Spleen (tissue), 11 donors: ENCODE measurements around the gene LACTBL1. TPM values are rescaled to one million over a fixed set of nuclear protein-coding genes. Genes with fewer than 3 reads are reported as not detected.

Experiments used
- DNase-seq: peaks from one replicate; pipeline ENCODE4 v3.0.0-alpha.2; 2020
- H3K27ac ChIP-seq, 8 donors: fragments of 200-600 bp; sonication (generic) in 7 of 8; 1 replicate in 4 of 8; 2 replicates in 4 of 8; pipeline versions ENCODE4 v1.5.0 to v1.8.0; 2016 to 2021; ENCODE audit warnings: inconsistent platforms in 4 of 8, mild to moderate bottlenecking in 4 of 8, moderate library complexity in 1 of 8
- H3K27me3 ChIP-seq, 7 donors: fragments of 200-600 bp; sonication (generic) in 6 of 7; replicated peaks in 1 of 7; 1 replicate in 4 of 7; 2 replicates in 3 of 7; pipeline versions ENCODE4 v1.5.0 to v1.8.0; 2016 to 2021; ENCODE audit warnings: inconsistent platforms in 3 of 7, mild to moderate bottlenecking in 1 of 7
- H3K36me3 ChIP-seq, 6 donors: fragments of 200-600 bp; sonication (generic) in 5 of 6; 1 replicate in 4 of 6; 2 replicates in 2 of 6; pipeline versions ENCODE4 v1.5.0 to v1.8.0; 2016 to 2021; ENCODE audit warnings: inconsistent platforms in 2 of 6
- H3K4me1 ChIP-seq, 6 donors: fragments of 200-600 bp; sonication (generic) in 5 of 6; 1 replicate in 3 of 6; 2 replicates in 3 of 6; pipeline versions ENCODE4 v1.5.0 to v1.8.0; 2016 to 2021; ENCODE audit warnings: inconsistent platforms in 3 of 6
- H3K4me3 ChIP-seq, 8 donors: fragments of 200-600 bp; sonication (generic) in 7 of 8; 1 replicate in 4 of 8; 2 replicates in 4 of 8; pipeline versions ENCODE4 v1.5.0 to v1.8.0; 2016 to 2021; ENCODE audit warnings: inconsistent platforms in 4 of 8, mild to moderate bottlenecking in 4 of 8, moderate library complexity in 2 of 8
- H3K9me3 ChIP-seq, 8 donors: fragments of 200-600 bp; sonication (generic) in 7 of 8; 1 replicate in 4 of 8; 2 replicates in 4 of 8; pipeline versions ENCODE4 v1.5.0 to v1.8.0; 2016 to 2021; ENCODE audit warnings: inconsistent platforms in 4 of 8
- POLR2A ChIP-seq, 3 donors: fragments of 450-650 bp; IDR thresholded peaks; one replicate each; pipeline ENCODE4 v1.5.1; 2017; ENCODE audit warnings: antibody characterized with exemption in 3 of 3, mild to moderate bottlenecking in 1 of 3
- POLR2AphosphoS5 ChIP-seq, 3 donors: sonication (generic); formaldehyde crosslinking; IDR thresholded peaks; one replicate each; pipeline ENCODE4 v1.5.1; 2017; ENCODE audit warnings: antibody characterized with exemption in 3 of 3
- WGBS, 5 donors: extraction: QIAGEN DNeasy Blood & Tissue Kit in 3 of 5; methylation state at CpG; one replicate each; pipeline versions ENCODE4 v1.1.5 to v1.1.7; 2013 to 2018; 5-methylcytosine and 5-hydroxymethylcytosine counted together
- intact Hi-C: fragments of 100-400 bp; cut with DNase I; formaldehyde crosslinking; loops from one replicate; pipeline ENCODE4 v1.15.0; 2023; ENCODE audit warnings: low total_unique reads
- polyA plus RNA-seq, 3 donors: library from polyadenylated mRNA; stranded (reverse); fragments of 200-250 nt; gene quantifications; one replicate each; pipeline ENCODE4 v1.2.1, GENCODE V29; 2013
- total RNA-seq, 7 donors: library from RNA; depleted of rRNA in 3 of 7; stranded (reverse); fragments of >200 nt in 3 of 7; fragmentation: NEBNext Ultra II Directional in 4 of 7; extraction: Animal tissue kit (Norgen Biotek cat#: 25700) in 4 of 7; gene quantifications; one replicate each; pipeline versions ENCODE4 v1.1.0 to v1.2.1, GENCODE V29; 2016 to 2021
- TF ChIP-seq, protein P1 (sequence below), 11 experiments: fragments of 200-600 bp in 7 of 11; fragments of 450-650 bp in 4 of 11; sonication (generic) in 4 of 11; IDR thresholded peaks in 8 of 11; conservative IDR thresholded peaks in 3 of 11; 1 replicate in 7 of 11; 2 replicates in 4 of 11; pipeline versions ENCODE4 v1.4.0 to v1.8.0; 2016 to 2021; ENCODE audit warnings: antibody characterized with exemption in 11 of 11, inconsistent platforms in 4 of 11, mild to moderate bottlenecking in 1 of 11
- donor health status: healthy with polysubstance abuse.
- donor health status: DM: no; HTN: no; CAD: no; lungs with moderate emphysema.
- donor health status: DM: no; HTN: no; CAD: no.
- donor health status: Bipolar disorder and iron deficiency.
- donor health status: healthy.
- donor health status: DM: no; HTN: no; CAD: no.
- donor health status: DM: yes; HTN: yes; CAD: no.

LACTBL1 gene
- total and polyA plus RNA-seq, 10 donors: not detected

DNA sequence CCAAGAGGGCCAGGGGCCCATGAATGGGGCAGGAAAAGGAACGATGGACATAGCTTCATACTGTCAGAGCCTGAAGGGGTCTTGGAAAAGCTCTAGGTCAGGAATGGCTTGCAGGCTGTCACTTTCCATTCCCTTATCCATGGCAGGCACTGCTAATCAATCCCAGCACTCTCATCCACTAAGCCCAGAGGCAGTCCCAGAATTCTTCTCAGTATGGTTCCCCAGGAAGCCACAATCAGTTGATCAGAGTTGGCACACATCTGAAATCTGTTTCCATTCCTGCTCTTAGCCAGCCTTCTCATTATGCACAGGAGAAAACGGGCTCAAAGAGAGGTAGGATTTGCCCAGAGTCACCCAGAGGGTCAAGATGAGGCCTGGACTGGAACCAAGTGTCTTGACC, 65.7 kb downstream of the LACTBL1 start:
- Histone ChIP-seq H3K27me3 (peaks cover 0 to 4% (median 0%) of the 10 kb centered on the region in 7 donors), H3K36me3 (no peaks in the 10 kb centered on the region), H3K9me3 (no peaks in the 10 kb centered on the region), H3K4me1 (no peaks in the 10 kb centered on the region), H3K4me3 (no peak overlapping the region), H3K27ac (no peak overlapping the region)
- TF ChIP-seq, protein P1, sequence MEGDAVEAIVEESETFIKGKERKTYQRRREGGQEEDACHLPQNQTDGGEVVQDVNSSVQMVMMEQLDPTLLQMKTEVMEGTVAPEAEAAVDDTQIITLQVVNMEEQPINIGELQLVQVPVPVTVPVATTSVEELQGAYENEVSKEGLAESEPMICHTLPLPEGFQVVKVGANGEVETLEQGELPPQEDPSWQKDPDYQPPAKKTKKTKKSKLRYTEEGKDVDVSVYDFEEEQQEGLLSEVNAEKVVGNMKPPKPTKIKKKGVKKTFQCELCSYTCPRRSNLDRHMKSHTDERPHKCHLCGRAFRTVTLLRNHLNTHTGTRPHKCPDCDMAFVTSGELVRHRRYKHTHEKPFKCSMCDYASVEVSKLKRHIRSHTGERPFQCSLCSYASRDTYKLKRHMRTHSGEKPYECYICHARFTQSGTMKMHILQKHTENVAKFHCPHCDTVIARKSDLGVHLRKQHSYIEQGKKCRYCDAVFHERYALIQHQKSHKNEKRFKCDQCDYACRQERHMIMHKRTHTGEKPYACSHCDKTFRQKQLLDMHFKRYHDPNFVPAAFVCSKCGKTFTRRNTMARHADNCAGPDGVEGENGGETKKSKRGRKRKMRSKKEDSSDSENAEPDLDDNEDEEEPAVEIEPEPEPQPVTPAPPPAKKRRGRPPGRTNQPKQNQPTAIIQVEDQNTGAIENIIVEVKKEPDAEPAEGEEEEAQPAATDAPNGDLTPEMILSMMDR (IDR thresholded peaks at IDR 0.05 in 8 of 11, conservative IDR thresholded peaks at IDR 0.05 in 3 of 11): no peak
- TF ChIP-seq POLR2AphosphoS5 (IDR thresholded peaks at IDR 0.05): no peak
- no peak for TF ChIP-seq POLR2A (IDR thresholded peaks at IDR 0.05)
- WGBS, 5 donors: 66 to 83% (median 80%) methylated on average over 2 of the region's 2 CpGs
- no peak for DNase-seq
- intact Hi-C loops: no loop called here

DNA sequence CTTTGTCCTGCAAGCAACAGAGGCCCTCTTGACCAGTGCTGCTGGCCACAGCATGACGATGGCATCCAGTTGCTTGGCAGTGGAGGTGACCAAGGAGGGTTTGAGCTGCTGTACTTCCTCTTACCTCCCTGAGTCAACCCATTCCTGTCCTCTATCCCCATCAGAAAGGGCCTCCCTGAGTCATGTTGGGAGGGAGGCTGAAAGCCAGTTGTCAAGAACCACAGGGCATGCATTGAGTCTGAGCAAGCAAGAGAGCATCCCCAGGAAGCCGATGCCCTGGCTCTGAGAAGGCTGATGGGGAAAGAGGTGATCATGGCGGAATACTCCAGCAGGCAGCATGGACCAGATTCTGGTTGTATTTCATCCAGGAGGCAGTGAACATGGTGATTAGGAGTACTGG, 69.6 kb downstream of the LACTBL1 start:
- H3K27ac ChIP-seq: no peak overlapping the region
- TF ChIP-seq POLR2AphosphoS5 (IDR thresholded peaks at IDR 0.05) (no peak), POLR2A (IDR thresholded peaks at IDR 0.05) (no peak)
- TF ChIP-seq, protein P1 (IDR thresholded peaks at IDR 0.05 in 8 of 11, conservative IDR thresholded peaks at IDR 0.05 in 3 of 11): no peak
- no peaks in the 10 kb centered on the region for H3K36me3 ChIP-seq
- H3K4me3 ChIP-seq: no peak overlapping the region
- no peaks in the 10 kb centered on the region for H3K4me1 ChIP-seq
- H3K27me3 ChIP-seq: peaks cover 0 to 23% (median 0%) of the 10 kb centered on the region in 7 donors
- H3K9me3 ChIP-seq: no peaks in the 10 kb centered on the region
- WGBS, 5 donors: 85 to 100% (median 91%) methylated on average over 3 of the region's 3 CpGs
- DNase-seq: no peak
- intact Hi-C loops: no loop called here

Other genes starting within 250 kb of the LACTBL1 start
- not detected for gene TEX46, start 43.0 kb upstream of the LACTBL1 start, total RNA-seq
- not detected for gene TEX46, start 43.0 kb upstream of the LACTBL1 start, polyA plus RNA-seq
- 10 to 100 TPM; 36.3 to 47.2 (median 39.2) TPM for gene KDM1A, start 46.6 kb upstream of the LACTBL1 start, total RNA-seq
- gene KDM1A, start 46.6 kb upstream of the LACTBL1 start, polyA plus RNA-seq: 10 to 100 TPM; 18.4 to 23.2 (median 21.6) TPM
- gene LUZP1, start 196.0 kb upstream of the LACTBL1 start, total RNA-seq: 10 to 100 TPM; 25.4 to 51.6 (median 36.8) TPM
- 1 to 10 TPM; 1.7 to 5.1 (median 1.9) TPM for gene LUZP1, start 196.0 kb upstream of the LACTBL1 start, polyA plus RNA-seq
- under 1 TPM in 1 of 7 donors, not detected in 6; 0.13 TPM for gene HTR1D, start 244.6 kb upstream of the LACTBL1 start, total RNA-seq
- not detected for gene HTR1D, start 244.6 kb upstream of the LACTBL1 start, polyA plus RNA-seq